ENCODE data around the gene MFAP4.
A peak's percentile ranks its signal among the peaks of the same experiment; 100 is the strongest.

MFAP4 gene

DNA sequence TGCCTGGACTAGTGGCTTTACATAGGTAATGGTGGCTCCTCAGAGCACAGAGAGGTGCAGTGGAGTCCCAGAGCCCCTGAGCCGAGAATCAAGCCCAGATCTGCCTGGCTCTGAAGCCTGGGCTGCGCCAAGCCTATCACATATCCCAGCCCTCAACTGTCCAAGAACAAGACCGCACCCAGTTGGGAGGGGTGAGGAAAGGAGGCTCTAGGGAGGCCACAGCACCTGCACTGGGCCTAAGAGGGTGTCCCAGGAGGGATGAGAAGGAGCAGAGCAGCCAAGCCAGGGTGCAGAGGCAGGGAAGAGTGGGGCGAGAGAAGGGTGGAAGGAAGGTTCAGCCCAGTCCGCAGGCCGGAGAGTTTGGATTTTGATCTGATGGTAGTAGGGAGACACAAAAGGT is 23.1 kb upstream of the MFAP4 start:
- no peak for DNase-seq (ENCODE audit: low spot score)

DNA sequence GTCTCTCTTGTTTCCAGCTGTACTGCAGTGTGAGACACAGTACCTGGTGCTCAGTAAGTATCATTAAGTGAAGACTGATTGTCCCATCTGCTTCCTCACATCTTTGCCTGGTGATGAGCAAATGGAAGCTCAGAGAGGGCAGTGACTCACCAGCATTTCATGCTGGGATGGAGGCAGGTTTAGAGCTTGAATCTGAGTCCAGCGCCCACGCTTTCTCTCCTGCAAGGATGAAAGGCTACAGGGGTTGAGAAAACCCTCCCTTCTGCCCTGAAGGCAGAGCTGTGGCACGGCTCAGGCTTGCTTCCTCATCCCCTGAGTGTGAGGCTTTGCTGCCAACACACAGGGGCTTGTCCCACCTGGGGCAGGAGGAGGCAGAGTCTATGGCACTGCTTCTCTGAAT is 22.5 kb upstream of the MFAP4 start:
- peak; percentile 70 for DNase-seq (ENCODE audit: low spot score)

DNA sequence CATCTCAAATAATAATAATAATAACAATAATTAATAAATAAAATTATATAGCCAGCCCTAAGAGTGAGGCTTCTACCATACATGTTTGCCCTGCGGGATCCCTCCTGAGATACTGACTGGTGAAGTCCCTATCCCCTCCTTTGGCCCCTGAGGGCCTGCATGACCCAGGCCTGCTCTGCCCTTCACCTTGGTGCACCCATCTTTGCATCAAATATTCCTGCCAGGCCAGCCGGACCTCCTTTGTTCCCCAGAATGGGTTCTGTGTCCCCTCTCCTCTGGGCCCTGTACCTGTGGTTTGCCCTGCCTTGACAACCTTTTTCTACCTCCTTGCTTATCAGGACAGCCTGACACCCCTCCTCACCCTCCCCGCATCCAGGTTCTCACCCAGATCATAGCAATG is 22.1 kb upstream of the MFAP4 start:
- no peak for DNase-seq (ENCODE audit: low spot score)

DNA sequence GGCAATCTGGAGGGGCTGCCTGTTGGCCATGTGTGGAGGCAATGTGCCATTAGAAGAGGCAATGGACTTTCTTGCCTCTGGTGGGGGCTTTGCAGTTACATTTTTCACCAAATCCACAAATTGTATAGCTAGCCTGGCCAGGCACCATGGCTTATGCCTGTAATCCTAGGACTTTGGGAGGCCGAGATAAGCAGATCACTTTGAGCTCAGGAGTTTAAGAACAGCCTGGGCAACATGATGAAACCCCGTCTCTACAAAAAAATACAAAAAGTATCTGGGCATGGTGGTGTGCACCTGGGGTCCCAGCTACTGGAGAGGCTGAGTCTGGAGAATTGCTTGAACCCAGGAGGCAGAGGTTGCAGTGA is 21.3 kb upstream of the MFAP4 start:
- DNase-seq (ENCODE audit: low spot score): no peak

DNA sequence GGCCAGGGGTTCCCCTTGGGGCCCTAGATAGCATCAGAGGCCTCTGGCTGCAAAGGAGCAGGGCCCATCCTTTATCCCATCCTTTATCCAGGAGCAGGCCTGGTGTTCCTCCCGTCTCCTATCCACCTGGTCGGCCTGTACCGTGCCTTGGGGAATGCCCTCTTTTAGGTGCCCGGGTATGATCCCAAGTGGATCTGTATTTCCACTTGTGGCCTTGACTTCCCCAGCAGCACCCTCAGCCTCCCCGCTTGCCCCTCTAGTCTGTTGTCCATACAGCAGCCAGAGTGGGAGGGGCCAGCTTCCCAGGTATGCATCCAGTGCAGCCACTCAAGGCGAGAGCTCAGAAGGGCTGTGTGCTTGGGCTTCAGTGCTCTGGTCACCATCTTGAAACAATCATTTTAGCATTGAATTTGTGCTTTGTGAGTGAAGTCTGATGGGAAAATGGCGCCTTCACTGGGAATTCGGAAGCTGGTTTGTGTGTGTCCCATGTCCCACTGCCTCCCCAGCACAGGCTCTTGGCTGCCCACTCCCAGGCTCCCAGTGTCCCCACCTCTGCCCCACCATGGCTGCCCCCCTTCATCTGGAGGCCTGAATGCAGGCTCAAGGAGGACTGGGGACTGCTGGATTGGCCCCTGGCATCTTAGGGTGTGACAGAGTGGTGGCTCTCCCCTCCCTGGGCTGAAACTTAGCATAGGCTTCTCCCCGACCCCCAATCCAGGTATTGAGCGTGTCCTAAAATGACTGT is 20.8 kb upstream of the MFAP4 start:
- DNase-seq (ENCODE audit: low spot score): no peak

DNA sequence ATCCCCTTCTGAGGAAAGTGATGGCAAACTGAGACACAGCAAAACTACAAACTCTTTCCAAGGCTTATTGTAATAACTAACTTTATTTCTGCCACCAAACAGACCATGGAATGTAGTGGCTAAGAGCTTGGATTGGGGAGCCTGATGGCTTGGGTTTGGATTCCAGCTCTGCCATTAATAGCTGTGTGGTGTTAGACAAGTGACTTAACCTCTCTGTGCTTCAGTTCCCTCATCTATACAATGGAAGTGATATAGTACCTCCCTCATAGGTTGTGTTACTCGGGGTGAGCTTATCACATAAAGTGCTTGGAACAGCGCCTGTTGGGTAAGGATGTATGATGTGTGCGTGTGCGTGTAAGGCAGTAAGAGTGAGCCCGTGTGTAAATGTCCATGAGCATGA is 18.1 kb upstream of the MFAP4 start:
- no peak for DNase-seq (ENCODE audit: low spot score)

DNA sequence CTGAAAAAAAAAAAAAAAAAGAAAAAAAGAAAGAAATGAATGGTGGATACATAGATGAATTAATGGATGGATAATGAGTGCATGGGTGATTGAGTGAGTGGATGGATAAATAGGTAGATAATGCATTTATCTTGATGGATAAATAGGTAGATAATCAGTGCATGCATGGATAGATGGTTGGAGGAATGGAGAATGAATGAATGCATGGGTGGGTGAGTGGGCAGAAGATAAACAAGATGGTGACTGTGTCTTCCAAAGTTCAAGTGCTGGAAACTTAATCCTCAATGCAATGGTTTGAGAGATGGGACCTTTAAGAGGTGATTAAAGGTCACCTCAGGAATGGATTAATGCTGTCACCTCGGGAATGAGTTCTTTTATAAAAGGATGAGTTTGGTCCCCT is 17.3 kb upstream of the MFAP4 start:
- DNase-seq (ENCODE audit: low spot score): no peak

DNA sequence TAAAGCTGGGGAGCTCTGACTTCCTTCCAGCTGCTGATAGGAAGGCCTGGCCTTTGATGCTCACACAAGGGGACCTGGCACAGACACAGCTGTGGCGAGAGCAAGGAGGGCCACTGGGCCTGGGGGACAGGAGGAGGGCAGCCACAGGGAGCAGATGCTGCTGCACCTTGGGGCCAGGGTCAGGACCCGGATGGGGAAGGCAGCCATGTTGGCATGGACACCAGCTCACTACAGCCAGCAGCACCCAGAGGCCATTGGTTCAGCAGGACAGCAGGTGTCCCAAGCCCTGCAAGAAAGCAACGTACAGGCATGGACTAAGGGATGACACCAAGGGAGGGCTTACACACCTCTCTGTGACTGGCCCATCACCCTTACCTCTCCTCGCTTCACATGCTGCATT is 16.0 kb upstream of the MFAP4 start:
- DNase-seq (ENCODE audit: low spot score): no peak

DNA sequence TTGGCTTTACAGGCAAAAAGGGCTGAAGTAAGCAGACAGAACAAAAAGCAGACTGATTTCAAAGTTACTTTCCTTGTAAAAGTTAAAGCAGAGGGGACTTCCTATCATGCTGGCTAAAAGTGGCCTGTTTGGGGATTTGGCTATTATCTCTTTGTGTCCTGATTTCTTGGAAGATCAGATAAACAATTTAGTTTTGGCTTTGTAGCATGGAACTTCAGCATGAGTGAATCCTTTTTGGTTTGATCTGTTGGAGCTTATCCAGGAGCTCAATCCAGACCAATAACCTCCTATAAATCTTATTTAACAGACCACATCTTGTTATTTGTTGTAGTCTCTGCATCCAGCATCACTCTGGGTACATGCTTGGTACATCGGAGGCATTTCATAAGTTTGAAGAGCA is 15.2 kb upstream of the MFAP4 start:
- DNase-seq (ENCODE audit: low spot score): no peak

DNA sequence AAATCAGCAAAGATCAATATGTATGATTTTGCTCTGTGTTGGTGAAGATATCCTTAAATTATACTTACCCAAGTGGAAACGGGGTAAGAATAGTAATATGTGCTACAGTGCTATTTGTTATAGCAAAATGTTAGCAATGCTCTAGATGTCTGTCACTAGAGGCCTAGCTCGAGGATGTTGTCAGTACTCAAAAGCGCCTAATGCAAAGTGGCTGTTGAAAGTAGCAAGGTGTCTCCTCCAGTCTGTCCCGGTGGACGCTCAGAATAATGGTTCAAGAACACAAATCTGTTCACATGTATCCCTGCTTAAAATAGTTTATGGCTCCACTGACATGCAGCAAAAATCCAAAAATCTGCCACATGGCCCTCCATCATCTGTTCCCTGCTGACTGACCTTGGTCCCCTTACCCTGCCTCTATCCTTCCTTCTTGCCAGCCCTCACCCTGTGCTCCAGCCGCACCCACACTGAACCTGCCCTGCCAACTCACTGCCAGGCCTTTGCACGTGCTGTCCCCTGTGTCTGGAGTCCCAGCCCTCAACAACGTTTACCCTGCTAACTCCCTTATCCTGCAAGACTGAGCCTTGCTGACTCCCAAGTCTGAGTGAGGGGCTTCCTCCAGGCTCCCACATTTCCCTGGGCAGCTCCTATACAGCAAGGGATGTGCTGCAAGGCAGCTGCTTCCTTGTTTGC is 14.5 kb upstream of the MFAP4 start:
- no peak for DNase-seq (ENCODE audit: low spot score)

DNA sequence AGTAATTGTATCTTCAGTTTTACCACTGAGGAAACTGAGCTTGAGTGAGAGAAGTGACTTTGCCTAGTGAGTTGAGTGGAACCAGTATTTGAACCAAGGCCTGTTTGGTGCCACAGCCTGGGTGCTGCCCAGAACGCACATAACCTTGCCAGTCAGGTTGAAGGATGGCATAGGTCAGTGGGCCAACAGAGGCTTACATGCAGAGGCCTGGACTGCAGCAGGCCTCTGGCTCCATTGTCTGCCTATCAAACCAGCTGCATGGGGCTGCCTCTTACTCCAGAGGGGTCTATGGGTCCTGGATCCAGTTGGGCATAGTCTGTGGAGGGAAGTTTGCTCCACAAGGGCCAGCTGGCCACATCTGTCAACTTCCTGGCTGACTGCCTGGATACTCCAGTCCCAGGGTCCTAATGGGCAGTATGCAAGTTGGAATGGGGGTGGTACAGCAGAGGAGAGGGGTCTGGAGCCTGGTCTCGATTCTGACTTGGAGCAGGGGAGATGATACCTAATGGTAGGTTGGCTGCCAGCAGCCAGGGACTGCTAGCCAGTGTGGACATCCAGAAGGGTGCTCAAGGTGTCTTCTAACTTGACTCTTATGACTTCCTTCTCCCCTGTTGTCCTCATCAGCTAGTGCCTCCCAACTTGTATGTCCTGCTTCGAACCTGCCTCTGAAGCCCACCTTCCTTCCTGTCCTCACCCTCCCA is 12.9 kb upstream of the MFAP4 start:
- no peak for DNase-seq (ENCODE audit: low spot score)

DNA sequence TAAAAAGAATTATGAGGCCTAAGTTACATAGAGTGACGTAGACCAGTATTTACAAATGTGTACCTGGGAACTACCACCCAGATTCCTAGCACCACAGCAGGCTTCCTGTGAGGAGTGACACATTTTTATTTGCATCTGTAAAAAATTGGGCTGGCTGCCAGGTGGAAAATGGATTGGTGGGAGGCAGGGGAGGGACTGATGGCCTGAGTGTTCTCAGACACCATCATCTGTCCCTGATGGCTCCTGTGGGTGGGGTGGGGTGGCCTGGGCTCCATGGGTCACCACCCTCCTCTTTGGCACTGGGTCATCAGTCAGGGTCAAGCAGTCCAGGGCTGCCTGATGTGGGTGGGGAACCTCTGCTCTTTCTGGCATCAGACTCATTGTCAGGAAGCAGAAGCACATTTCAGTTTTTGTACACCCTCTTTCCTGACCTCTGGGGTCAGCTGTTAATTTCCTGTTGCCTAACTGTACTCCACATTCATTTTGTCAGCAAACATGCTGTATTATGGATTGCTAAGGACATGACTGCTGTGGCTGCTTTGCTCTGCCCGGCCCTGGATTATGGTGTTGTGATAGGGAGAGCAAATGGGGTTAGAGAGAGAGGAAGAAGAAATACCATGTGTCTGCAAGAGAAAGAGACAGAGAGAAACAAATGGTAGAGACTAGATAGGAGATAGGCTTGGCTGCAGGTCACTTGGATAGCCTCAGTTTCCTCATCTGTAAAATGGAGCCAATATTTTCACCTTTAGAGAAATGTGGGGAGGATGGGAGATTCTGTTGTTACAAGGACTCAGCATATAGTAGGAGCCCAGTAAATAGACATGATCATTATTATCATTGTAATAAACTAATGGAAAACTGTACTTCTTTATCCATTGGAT is 11.6 kb upstream of the MFAP4 start:
- DNase-seq (ENCODE audit: low spot score): no peak

DNA sequence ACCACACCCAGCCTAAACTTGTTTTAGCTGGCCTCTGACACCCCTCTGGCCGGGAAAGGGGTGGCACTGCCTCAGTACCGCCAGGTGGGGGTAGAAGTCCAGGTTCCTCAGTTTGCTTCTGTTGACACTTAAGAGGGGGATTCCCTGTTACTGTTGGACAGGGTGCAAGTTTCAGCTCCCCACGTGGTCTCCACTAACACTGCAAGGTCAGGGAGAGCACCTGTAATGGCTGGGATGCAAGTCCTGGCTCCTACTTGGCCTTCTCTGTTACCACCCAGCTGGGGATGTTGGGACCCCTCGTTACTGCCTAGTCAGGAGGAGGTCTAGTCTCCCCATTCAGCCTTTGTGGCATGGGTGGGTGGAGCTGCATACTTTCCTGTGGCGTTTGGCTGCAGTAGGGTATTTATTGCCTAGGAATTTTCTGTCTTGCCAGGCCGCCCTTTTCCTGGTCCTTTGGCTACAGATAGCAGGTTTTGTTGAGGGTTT is 10.6 kb upstream of the MFAP4 start:
- no peak for DNase-seq (ENCODE audit: low spot score)

DNA sequence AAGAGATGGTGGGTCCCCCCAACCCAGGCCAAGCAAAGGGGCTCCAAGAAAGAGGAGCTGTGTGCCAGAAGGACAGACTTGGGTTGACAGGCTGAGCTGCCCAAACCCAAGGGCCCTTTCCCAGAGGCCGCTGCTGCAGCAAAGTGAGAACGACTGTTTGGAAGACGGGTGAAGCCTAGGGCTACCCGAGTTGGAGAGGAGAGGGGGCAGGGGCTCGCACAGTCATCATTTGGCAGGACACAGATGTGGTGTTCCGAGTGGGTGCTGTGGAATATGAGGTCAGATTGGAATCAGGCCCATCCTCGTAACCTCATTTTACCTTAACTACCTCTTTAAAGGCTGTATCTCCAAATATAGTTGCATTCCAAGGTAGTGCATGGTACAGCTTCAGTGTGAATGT is 5.3 kb upstream of the MFAP4 start:
- DNase-seq (ENCODE audit: low spot score): no peak

DNA sequence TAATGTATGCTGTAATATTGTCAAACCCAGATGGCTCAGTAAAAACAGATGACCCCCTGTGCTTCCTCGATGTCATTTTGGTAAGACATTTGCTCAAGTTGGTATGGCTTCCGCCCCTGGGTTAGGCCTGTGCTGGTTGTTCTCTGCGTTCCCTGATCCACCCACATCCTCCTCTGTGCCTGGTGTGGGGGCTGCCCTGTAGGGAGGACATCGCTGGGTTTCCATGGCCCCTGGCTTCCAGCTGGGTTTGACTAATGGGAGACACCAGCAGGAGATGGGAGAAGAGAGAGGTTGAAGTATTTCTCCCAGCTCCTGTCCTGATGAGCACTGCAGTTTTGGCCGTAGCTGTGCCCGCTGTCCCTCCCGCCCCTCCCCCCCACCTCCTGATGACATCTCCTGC is 4.4 kb upstream of the MFAP4 start:
- DNase-seq (ENCODE audit: low spot score): no peak

DNA sequence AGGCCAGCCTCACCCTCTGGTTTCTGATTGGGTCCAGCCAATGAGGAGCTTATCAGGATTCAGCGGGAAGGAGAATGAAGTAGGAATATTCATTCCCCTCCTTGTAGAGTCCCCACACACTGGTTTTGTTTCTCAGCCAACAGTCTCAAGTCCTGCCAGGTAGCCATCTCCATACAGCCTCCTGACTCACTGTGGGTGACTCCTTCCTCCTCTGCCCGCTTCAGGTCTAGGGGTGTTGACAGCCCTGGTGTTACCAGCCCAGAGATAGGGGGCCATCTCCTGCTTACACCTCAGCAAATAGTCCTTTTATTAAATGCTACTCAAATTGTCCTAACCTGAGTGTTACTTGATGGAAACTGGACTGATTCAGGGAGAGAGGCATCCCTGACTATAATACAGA is 4.0 kb upstream of the MFAP4 start:
- no peak for DNase-seq (ENCODE audit: low spot score)

DNA sequence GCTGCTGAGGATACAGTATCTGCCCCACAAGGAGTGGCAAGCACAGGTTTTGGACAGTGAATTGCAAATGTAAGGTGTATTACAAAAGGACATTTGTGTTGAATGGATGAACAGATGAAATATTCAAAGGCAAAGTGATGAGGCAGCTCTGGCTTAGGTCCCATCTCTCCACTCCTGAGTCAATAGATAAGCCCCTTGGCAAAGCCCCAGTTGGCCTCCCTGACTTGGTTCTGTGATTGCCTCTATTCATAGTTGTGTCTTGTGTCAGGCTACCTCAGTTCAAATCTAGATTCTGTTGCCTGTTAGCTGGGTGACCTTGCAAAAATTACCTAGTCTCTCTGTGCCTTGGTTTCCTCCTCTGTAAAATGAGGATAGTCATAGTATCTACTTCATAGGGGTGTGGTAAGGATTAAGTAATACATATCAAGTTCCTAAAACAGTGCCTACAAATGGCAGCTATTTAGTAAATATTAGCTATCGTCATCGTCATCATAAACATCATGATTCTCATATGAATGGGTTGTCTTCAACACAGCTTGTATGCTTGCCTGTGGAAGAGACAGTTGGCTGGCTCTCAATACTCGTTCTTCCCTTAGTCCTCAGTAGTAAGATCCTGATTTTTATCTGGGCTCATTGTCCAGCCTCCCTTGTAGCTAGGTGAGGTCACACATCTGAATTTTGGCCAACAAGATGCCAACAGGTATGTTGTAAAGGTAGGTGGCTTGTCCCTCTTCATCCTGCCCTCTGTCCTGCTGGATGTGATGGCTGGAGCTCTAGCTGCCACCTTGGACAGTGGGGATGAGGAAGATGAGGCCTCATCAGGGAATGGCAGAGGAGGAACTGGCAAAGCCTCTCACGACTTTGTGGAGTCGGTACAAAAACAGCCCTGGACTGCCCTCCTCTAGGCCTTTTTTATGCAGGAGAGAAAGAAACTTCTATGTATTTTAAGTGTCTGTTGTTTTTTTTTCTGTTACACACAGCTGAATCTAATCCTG is 2.1 kb upstream of the MFAP4 start:
- DNase-seq (ENCODE audit: low spot score): no peak

DNA sequence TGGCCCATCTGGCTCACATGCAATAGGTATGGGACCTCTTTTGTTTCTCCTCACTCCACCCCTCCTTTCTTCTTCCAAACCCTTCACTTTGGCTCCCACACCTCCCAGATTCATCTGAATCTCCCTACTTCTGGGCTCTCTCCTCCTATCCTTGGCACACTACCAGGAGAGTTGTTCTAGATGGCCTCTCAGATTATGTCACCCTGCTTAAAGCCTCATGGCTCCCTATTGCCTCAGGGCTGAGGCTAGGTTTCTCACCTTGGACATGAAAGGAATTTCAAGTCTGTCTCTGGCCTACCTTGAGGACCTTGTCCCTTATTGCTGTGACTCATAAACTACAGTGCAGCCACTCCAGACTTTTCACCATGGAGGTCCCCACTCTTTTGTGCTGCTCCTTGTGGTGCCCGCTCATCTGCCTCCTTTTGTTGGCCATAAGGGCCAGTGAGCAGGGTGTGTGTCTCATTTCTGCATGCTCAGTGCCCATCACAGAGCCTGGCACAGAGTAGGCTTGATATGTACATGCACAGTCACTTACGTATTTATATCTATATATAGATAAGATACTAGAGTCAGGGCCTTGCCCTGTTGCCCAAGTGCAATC is 1.0 kb upstream of the MFAP4 start:
- no peak for DNase-seq (ENCODE audit: low spot score)

DNA sequence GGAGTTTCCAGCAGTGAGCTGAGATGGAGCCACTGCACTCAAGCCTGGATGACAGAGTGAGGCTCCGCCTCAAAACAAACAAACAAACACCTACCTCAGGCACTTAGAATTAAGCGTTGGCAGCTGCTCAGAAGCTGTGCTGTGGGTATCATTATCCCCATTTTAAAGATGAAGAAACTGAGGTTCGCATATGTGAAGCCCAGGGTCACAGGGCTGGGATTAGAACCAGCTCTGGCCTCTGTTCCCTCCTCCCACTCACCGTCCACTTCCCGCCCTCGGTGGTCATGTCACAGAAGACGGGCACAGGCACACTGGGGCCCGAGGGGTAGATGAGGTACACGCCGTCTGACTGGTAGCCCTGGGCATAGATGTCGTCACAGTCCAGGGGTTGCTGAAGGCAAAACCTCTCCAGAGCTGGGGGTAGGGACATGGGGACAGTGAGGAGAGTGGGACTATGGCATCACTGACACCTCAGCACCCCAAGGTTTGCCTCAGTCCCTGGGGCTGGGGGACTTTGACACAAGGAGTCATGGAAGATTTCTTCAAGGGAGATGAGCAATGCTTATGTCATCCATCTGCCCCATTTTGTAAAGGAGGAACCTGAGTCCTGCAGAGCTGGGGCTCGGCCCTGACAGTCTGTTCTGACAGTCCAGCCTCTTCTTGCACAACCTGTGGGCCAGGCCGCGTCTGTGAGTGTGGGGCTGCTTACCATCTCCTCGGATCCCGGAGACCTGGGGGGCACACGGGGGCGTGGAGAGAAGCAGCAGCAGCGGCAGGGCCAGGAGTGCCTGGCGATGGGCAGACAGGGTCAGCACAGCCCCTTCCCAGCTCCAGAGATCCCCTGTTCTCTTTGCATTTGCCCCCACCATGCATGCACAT is 700 bp downstream of the MFAP4 start:
- no peak for DNase-seq (ENCODE audit: low spot score)
